ENCODE data around the gene C19orf38.
"Not testable (repeated sequence)": the region's sequence is repeated elsewhere in the genome, so short reads cannot be mapped to it uniquely, and the experiment has no call there.

Gene C19orf38

GRCh38 chr19:10863107-10863717, 15.0 kb downstream of the C19orf38 start:
- H3K4me1 ChIP-seq (ENCODE audit: control insufficient read depth in 1 of 2, insufficient read depth in 1 of 2, low read depth in 1 of 2, low read length in 1 of 2): peaks cover 13 to 18% of the 10 kb centered on the region in 2 experiments
- H3K9me3 ChIP-seq: no peaks in the 10 kb centered on the region
- no peak overlapping the region for H3K4me3 ChIP-seq (ENCODE audit: low read depth in 1 of 2, low read length in 1 of 2)
- peaks cover 80% of the 10 kb centered on the region for H3K36me3 ChIP-seq
- no peak for TF ChIP-seq CTCF (IDR thresholded peaks at IDR 0.05)
- H3K27ac ChIP-seq: peak overlapping the region; percentile 50
- no peaks in the 10 kb centered on the region for H3K27me3 ChIP-seq

GRCh38 chr19:10864538-10864899, 16.3 kb downstream of the C19orf38 start:
- Histone ChIP-seq H3K9me3 (no peaks in the 10 kb centered on the region), H3K4me1 (ENCODE audit: control insufficient read depth in 1 of 2, insufficient read depth in 1 of 2, low read depth in 1 of 2, low read length in 1 of 2) (peaks cover 13 to 18% of the 10 kb centered on the region in 2 experiments), H3K36me3 (peaks cover 82% of the 10 kb centered on the region), H3K27ac (peak overlapping the region; percentile 50), H3K4me3 (ENCODE audit: low read depth in 1 of 2, low read length in 1 of 2) (no peak overlapping the region), H3K27me3 (no peaks in the 10 kb centered on the region)
- peak; percentile 77 for TF ChIP-seq CTCF (IDR thresholded peaks at IDR 0.05)

- Histone ChIP-seq H3K4me3 (ENCODE audit: low read depth in 1 of 2, low read length in 1 of 2) (no peak overlapping the region), H3K36me3 (peaks cover 73% of the 10 kb centered on the region), H3K4me1 (ENCODE audit: control insufficient read depth in 1 of 2, insufficient read depth in 1 of 2, low read depth in 1 of 2, low read length in 1 of 2) (peaks cover 6 to 19% of the 10 kb centered on the region in 2 experiments), H3K9me3 (no peaks in the 10 kb centered on the region), H3K27me3 (no peaks in the 10 kb centered on the region), H3K27ac (no peak overlapping the region)
- TF ChIP-seq CTCF (IDR thresholded peaks at IDR 0.05): no peak
Observed at GRCh38 chr19:10866495-10866894, 18.3 kb downstream of the C19orf38 start.

- Histone ChIP-seq H3K4me1 (ENCODE audit: control insufficient read depth in 1 of 2, insufficient read depth in 1 of 2, low read depth in 1 of 2, low read length in 1 of 2) (peaks cover 17 to 28% of the 10 kb centered on the region in 2 experiments), H3K4me3 (ENCODE audit: low read depth in 1 of 2, low read length in 1 of 2) (no peak overlapping the region), H3K27ac (peak overlapping the region; percentile 87), H3K9me3 (no peaks in the 10 kb centered on the region), H3K27me3 (peaks cover 21% of the 10 kb centered on the region), H3K36me3 (peaks cover 49% of the 10 kb centered on the region)
- no peak for TF ChIP-seq CTCF (IDR thresholded peaks at IDR 0.05)
Observed at GRCh38 chr19:10868872-10869547, 20.8 kb downstream of the C19orf38 start.

GRCh38 chr19:10869872-10870311, 21.7 kb downstream of the C19orf38 start:
- not testable (repeated sequence) for H3K4me3 ChIP-seq (ENCODE audit: low read depth in 1 of 2, low read length in 1 of 2); H3K9me3 ChIP-seq
- H3K27ac ChIP-seq: peak overlapping the region; percentile 87
- peaks cover 45% of the 10 kb centered on the region for H3K36me3 ChIP-seq
- H3K27me3 ChIP-seq: peaks cover 21% of the 10 kb centered on the region
- H3K4me1 ChIP-seq (ENCODE audit: control insufficient read depth in 1 of 2, insufficient read depth in 1 of 2, low read depth in 1 of 2, low read length in 1 of 2): peaks cover 12 to 20% of the 10 kb centered on the region in 2 experiments

- Histone ChIP-seq H3K4me1 (ENCODE audit: control insufficient read depth in 1 of 2, insufficient read depth in 1 of 2, low read depth in 1 of 2, low read length in 1 of 2) (peaks cover 12 to 20% of the 10 kb centered on the region in 2 experiments), H3K27ac (peak overlapping the region; percentile 87), H3K27me3 (peaks cover 21% of the 10 kb centered on the region), H3K4me3 (ENCODE audit: low read depth in 1 of 2, low read length in 1 of 2) (peak overlapping the region; percentile 38 to 61), H3K36me3 (peaks cover 42% of the 10 kb centered on the region), H3K9me3 (no peaks in the 10 kb centered on the region)
- no peak for TF ChIP-seq CTCF (IDR thresholded peaks at IDR 0.05)
Observed at GRCh38 chr19:10870501-10870954, 22.3 kb downstream of the C19orf38 start.

Data from neutrophil (primary cell).